Measurements from ENCODE around the gene FGF14. TPM values are rescaled to one million over a fixed set of nuclear protein-coding genes. Genes with fewer than 3 reads are reported as not detected.

Gene FGF14
- total RNA-seq, 1 donor = under 0.01 TPM

DNA sequence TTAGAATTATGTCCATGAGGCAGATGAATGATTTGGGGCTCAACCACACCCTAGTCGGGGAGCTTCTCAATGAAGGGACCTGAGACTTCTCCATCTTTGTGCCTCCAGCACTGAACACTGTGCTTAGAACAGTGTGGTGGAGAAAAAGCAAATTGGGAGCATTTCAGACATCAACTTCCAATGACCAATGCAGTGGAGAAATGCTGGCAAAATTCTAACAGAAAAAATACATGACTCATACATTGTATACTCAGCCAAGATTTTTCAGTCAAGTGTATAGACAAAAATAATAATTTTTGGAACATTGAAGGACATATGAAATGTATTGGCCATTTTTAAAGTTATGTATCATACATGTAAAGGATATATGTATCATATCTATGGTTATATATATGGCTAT lies 134.7 kb downstream of the FGF14 start:
- Histone ChIP-seq H3K9me3 (ENCODE audit: low read depth, low read length) (no peaks in the 10 kb centered on the region), H3K27me3 (ENCODE audit: insufficient read depth, low read length) (no peaks in the 10 kb centered on the region), H3K4me3 (ENCODE audit: low read length) (no peak overlapping the region), H3K4me1 (ENCODE audit: insufficient read depth, low read length) (no peaks in the 10 kb centered on the region)

DNA sequence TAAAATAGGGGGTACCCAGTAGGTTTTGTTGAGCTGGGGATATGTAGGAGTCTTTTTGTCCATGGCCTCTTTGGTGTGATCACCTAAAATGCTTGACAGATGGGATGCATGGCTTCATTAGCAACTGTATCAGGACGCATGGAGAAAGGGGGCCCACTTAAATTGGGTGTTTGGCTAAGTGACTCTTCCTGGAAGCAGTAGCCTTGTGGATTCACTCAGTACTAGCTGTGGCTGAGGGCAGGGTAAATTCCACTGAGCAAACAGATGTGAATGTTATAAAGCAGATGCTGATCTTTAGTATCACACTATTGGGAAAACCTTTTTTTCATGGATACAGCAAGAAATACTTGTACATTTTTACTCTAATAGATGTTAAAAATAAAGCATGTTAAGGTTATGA lies 140.0 kb downstream of the FGF14 start:
- no peak overlapping the region for H3K4me3 ChIP-seq (ENCODE audit: low read length)
- no peaks in the 10 kb centered on the region for H3K4me1 ChIP-seq (ENCODE audit: insufficient read depth, low read length)
- H3K9me3 ChIP-seq (ENCODE audit: low read depth, low read length) = no peaks in the 10 kb centered on the region
- no peaks in the 10 kb centered on the region for H3K27me3 ChIP-seq (ENCODE audit: insufficient read depth, low read length)

GRCh38 chr13:102261316-102261715 lies 140.5 kb downstream of the FGF14 start:
- Histone ChIP-seq H3K9me3 (ENCODE audit: low read depth, low read length) (no peaks in the 10 kb centered on the region), H3K27me3 (ENCODE audit: insufficient read depth, low read length) (no peaks in the 10 kb centered on the region), H3K4me1 (ENCODE audit: insufficient read depth, low read length) (no peaks in the 10 kb centered on the region), H3K4me3 (ENCODE audit: low read length) (no peak overlapping the region)

DNA sequence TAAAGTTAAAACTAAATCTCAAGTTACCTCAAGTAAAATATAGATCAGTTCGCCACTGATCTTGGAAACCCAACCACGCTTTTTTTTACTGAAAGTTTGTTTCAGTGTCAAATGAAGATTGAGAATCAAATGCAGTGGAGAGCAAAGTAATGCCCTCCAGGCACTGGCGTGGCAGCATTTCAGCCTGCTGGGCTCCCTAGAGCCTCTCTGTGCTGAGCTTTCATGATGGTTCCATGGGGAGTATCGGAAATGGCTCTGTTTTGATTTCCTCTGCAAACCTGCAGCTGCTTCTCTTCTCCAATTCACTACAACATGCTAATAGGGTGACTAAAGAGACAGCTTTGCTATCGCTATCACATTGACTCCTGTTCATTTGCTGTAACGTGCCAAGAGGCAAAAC lies 141.6 kb downstream of the FGF14 start:
- Histone ChIP-seq H3K9me3 (ENCODE audit: low read depth, low read length) (no peaks in the 10 kb centered on the region), H3K4me3 (ENCODE audit: low read length) (no peak overlapping the region), H3K4me1 (ENCODE audit: insufficient read depth, low read length) (no peaks in the 10 kb centered on the region), H3K27me3 (ENCODE audit: insufficient read depth, low read length) (no peaks in the 10 kb centered on the region)

DNA sequence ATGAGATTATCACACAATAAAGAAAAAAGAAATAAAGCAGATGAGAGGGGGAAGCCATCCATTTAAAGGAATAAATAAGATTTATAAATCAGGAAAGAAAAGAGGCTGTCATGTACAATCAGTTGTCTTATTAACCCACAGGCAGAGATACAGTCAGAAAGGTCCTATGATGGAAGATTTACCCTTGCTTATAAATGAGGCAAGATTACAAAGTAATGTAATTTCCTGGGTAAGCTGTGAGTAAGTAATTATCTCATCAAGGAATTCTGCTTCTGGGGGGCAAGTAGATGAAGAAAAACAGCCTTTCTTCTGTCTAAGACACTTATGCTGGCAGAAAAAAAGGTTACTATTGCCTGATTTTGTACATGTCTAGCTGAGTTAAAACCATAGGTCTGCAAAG lies 146.4 kb downstream of the FGF14 start:
- Histone ChIP-seq H3K27me3 (ENCODE audit: insufficient read depth, low read length) (no peaks in the 10 kb centered on the region), H3K4me1 (ENCODE audit: insufficient read depth, low read length) (no peaks in the 10 kb centered on the region), H3K4me3 (ENCODE audit: low read length) (no peak overlapping the region), H3K9me3 (ENCODE audit: low read depth, low read length) (no peaks in the 10 kb centered on the region)

DNA sequence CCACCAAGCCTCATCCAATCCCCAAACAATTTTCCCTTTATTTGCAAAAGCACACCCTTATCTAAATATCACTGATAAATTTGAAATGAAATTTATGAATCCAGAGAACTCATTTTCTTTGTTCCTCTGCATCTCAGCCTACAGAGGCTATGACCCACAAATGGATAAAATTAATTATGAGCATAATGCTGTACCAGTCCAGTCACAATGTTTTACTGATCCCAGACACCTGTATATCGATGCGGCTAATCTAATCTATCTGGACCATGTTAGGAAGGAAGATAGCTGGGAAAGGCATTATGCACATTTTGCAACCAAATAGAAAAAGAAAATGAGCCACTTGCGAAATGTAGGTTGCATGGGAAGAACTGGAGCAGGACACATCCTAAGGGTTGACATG lies 150.0 kb downstream of the FGF14 start:
- Histone ChIP-seq H3K9me3 (ENCODE audit: low read depth, low read length) (no peaks in the 10 kb centered on the region), H3K27me3 (ENCODE audit: insufficient read depth, low read length) (no peaks in the 10 kb centered on the region), H3K4me3 (ENCODE audit: low read length) (no peak overlapping the region), H3K4me1 (ENCODE audit: insufficient read depth, low read length) (no peaks in the 10 kb centered on the region)

GRCh38 chr13:102250448-102250847 lies 151.4 kb downstream of the FGF14 start:
- Histone ChIP-seq H3K4me3 (ENCODE audit: low read length) (no peak overlapping the region), H3K4me1 (ENCODE audit: insufficient read depth, low read length) (no peaks in the 10 kb centered on the region)

GRCh38 chr13:102244607-102245227 lies 157.1 kb downstream of the FGF14 start:
- Histone ChIP-seq H3K9me3 (ENCODE audit: low read depth, low read length) (no peaks in the 10 kb centered on the region), H3K4me3 (ENCODE audit: low read length) (no peak overlapping the region), H3K27me3 (ENCODE audit: insufficient read depth, low read length) (no peaks in the 10 kb centered on the region), H3K4me1 (ENCODE audit: insufficient read depth, low read length) (no peaks in the 10 kb centered on the region)

More at GRCh38 chr13:102250448-102250847, 151.4 kb downstream of the FGF14 start:
- Histone ChIP-seq H3K9me3 (ENCODE audit: low read depth, low read length) (no peaks in the 10 kb centered on the region), H3K27me3 (ENCODE audit: insufficient read depth, low read length) (no peaks in the 10 kb centered on the region)

DNA sequence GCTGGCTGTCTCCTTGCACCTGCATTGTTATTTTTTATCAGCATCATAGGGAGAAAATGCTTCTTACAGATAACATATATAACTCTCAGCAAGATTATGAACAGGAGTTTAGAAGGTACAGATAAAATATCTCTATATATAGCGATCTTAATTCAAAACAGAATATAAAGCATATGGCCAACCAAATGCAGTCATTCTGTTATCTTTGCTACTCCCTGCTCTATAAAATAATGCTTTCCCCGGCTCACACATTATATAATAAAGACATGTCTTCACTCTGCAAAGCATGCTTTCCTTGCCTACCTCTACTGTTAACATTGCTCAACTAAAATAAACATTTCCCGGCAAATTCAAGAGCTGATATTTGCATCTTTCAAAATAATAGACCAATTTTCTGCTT lies 161.7 kb downstream of the FGF14 start:
- no peak overlapping the region for H3K4me3 ChIP-seq (ENCODE audit: low read length)
- H3K27me3 ChIP-seq (ENCODE audit: insufficient read depth, low read length) = no peaks in the 10 kb centered on the region
- no peaks in the 10 kb centered on the region for H3K9me3 ChIP-seq (ENCODE audit: low read depth, low read length)
- H3K4me1 ChIP-seq (ENCODE audit: insufficient read depth, low read length) = no peaks in the 10 kb centered on the region

- Histone ChIP-seq H3K27me3 (ENCODE audit: insufficient read depth, low read length) (no peaks in the 10 kb centered on the region), H3K4me3 (ENCODE audit: low read length) (no peak overlapping the region), H3K9me3 (ENCODE audit: low read depth, low read length) (no peaks in the 10 kb centered on the region), H3K4me1 (ENCODE audit: insufficient read depth, low read length) (no peaks in the 10 kb centered on the region)
Observed at GRCh38 chr13:102237230-102237629, 164.6 kb downstream of the FGF14 start.

GRCh38 chr13:102236830-102237229 lies 165.0 kb downstream of the FGF14 start:
- H3K4me3 ChIP-seq (ENCODE audit: low read length) = no peak overlapping the region
- H3K27me3 ChIP-seq (ENCODE audit: insufficient read depth, low read length) = no peaks in the 10 kb centered on the region
- H3K4me1 ChIP-seq (ENCODE audit: insufficient read depth, low read length) = no peaks in the 10 kb centered on the region
- H3K9me3 ChIP-seq (ENCODE audit: low read depth, low read length) = no peaks in the 10 kb centered on the region

GRCh38 chr13:102236341-102236740 lies 165.5 kb downstream of the FGF14 start:
- no peaks in the 10 kb centered on the region for H3K27me3 ChIP-seq (ENCODE audit: insufficient read depth, low read length)
- no peaks in the 10 kb centered on the region for H3K4me1 ChIP-seq (ENCODE audit: insufficient read depth, low read length)
- no peak overlapping the region for H3K4me3 ChIP-seq (ENCODE audit: low read length)
- H3K9me3 ChIP-seq (ENCODE audit: low read depth, low read length) = no peaks in the 10 kb centered on the region

GRCh38 chr13:102235689-102236088 lies 166.2 kb downstream of the FGF14 start:
- Histone ChIP-seq H3K4me1 (ENCODE audit: insufficient read depth, low read length) (no peaks in the 10 kb centered on the region), H3K4me3 (ENCODE audit: low read length) (no peak overlapping the region), H3K9me3 (ENCODE audit: low read depth, low read length) (no peaks in the 10 kb centered on the region), H3K27me3 (ENCODE audit: insufficient read depth, low read length) (no peaks in the 10 kb centered on the region)

- H3K9me3 ChIP-seq (ENCODE audit: low read depth, low read length) = no peaks in the 10 kb centered on the region
- no peaks in the 10 kb centered on the region for H3K4me1 ChIP-seq (ENCODE audit: insufficient read depth, low read length)
- H3K4me3 ChIP-seq (ENCODE audit: low read length) = no peak overlapping the region
- H3K27me3 ChIP-seq (ENCODE audit: insufficient read depth, low read length) = no peaks in the 10 kb centered on the region
Observed at GRCh38 chr13:102234618-102235017, 167.2 kb downstream of the FGF14 start.

- Histone ChIP-seq H3K9me3 (ENCODE audit: low read depth, low read length) (no peaks in the 10 kb centered on the region), H3K4me3 (ENCODE audit: low read length) (no peak overlapping the region), H3K27me3 (ENCODE audit: insufficient read depth, low read length) (no peaks in the 10 kb centered on the region), H3K4me1 (ENCODE audit: insufficient read depth, low read length) (no peaks in the 10 kb centered on the region)
Observed at GRCh38 chr13:102233566-102234208, 168.2 kb downstream of the FGF14 start.

DNA sequence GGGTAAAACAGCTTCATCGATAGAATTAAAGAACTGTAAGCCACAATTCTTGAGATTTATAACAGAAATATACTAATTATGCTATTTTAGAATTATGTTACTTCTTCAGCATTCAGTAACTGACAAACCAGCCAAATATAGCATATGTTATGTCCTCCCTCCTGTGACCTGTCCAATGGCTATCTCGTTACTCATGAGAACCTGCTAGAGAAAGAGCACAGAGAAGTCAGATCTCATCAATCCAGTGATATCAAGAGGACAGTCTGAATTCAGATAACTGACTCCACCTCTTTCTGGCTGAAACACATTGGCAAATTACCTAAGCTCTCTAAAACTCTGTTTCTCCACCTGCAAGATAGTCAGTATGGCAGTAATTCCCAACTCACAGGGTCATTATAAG lies 170.4 kb downstream of the FGF14 start:
- Histone ChIP-seq H3K27me3 (ENCODE audit: insufficient read depth, low read length) (no peaks in the 10 kb centered on the region), H3K4me3 (ENCODE audit: low read length) (no peak overlapping the region), H3K4me1 (ENCODE audit: insufficient read depth, low read length) (no peaks in the 10 kb centered on the region), H3K9me3 (ENCODE audit: low read depth, low read length) (no peaks in the 10 kb centered on the region)

Measured in mononuclear cell (primary cell).